HUES64 (cell line): ENCODE measurements around the gene SLC25A13.
A peak's percentile ranks its signal among the peaks of the same experiment; 100 is the strongest.

Experiments used
- H3K27ac ChIP-seq: 2 replicates; pipeline ENCODE4 v1.7.0; 2013; ENCODE audit warnings: low read depth, low read length, inconsistent platforms
- H3K27me3 ChIP-seq: 2 replicates; pipeline ENCODE4 v1.6.1; 2013; ENCODE audit warnings: mild to moderate bottlenecking, low read length; ENCODE audit not compliant: insufficient read depth
- H3K36me3 ChIP-seq: 2 replicates; pipeline ENCODE4 v1.6.1; 2013; ENCODE audit warnings: mild to moderate bottlenecking, low read length; ENCODE audit not compliant: insufficient read depth
- H3K4me1 ChIP-seq: 2 replicates; pipeline ENCODE4 v1.6.1; 2013; ENCODE audit warnings: mild to moderate bottlenecking, low read length, moderate library complexity; ENCODE audit not compliant: insufficient read depth
- H3K4me3 ChIP-seq: 2 replicates; pipeline ENCODE4 v1.5.1; 2013; ENCODE audit warnings: mild to moderate bottlenecking, low read length, moderate library complexity
- H3K9ac ChIP-seq: 2 replicates; pipeline ENCODE4 v1.6.1; 2013; ENCODE audit warnings: mild to moderate bottlenecking, low read depth, low read length
- H3K9me3 ChIP-seq: 2 replicates; pipeline ENCODE4 v1.6.1; 2013; ENCODE audit warnings: low read depth, low read length; ENCODE audit not compliant: insufficient read depth
- WGBS: fragments of 150-250, 120-280 bp; methylation state at CpG from one replicate; pipeline ENCODE4 v1.1.7; 2013; ENCODE audit warnings: missing lambda C conversion rate; 5-methylcytosine and 5-hydroxymethylcytosine counted together

Gene SLC25A13

DNA sequence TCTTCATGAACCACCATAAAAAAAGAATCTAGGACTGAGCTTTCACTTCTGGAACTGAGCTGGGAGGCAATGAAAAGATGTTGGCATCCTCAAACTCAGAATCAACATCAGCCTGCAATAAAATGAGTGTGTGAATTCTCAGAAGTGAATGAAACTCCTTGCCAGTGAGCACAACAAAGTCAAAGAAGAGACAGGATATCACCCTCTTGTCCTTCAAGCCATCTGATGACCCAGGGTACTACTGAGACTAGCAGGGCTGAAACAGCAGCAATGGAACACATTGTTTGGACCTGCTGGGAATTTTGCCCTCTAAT lies 13.0 kb downstream of the SLC25A13 start:
- no peak overlapping the region for H3K4me3 ChIP-seq

GRCh38 chr7:96308253-96308949 lies 13.5 kb downstream of the SLC25A13 start:
- peaks cover 27% of the 10 kb centered on the region for H3K4me1 ChIP-seq
- H3K4me3 ChIP-seq, result no peak overlapping the region
- H3K9ac ChIP-seq, result no peak overlapping the region
- peaks cover 2% of the 10 kb centered on the region; the same call in 1 of the 2 replicates for H3K36me3 ChIP-seq
- no peaks in the 10 kb centered on the region for H3K9me3 ChIP-seq
- 71% methylated on average over 3 of the region's 4 CpGs for WGBS
- no peaks in the 10 kb centered on the region for H3K27me3 ChIP-seq
- peak overlapping the region; percentile 50; the same call in 1 of the 2 replicates for H3K27ac ChIP-seq

More for the DNA sequence above, 13.0 kb downstream of the SLC25A13 start:
- no peaks in the 10 kb centered on the region for H3K9me3 ChIP-seq
- H3K9ac ChIP-seq, result no peak overlapping the region
- H3K36me3 ChIP-seq, result peaks cover 2% of the 10 kb centered on the region; the same call in 1 of the 2 replicates
- H3K27ac ChIP-seq, result no peak overlapping the region; the same call in 1 of the 2 replicates
- H3K27me3 ChIP-seq, result no peaks in the 10 kb centered on the region
- H3K4me1 ChIP-seq, result peaks cover 27% of the 10 kb centered on the region

- 85% methylated on average over 8 of the region's 8 CpGs for WGBS
- no peak overlapping the region for H3K4me3 ChIP-seq
- H3K27me3 ChIP-seq, result no peaks in the 10 kb centered on the region
- H3K9ac ChIP-seq, result no peak overlapping the region
- peaks cover 27% of the 10 kb centered on the region for H3K4me1 ChIP-seq
- H3K27ac ChIP-seq, result no peak overlapping the region
- no peaks in the 10 kb centered on the region for H3K9me3 ChIP-seq
- no peaks in the 10 kb centered on the region for H3K36me3 ChIP-seq
Observed at GRCh38 chr7:96306385-96307125, 15.3 kb downstream of the SLC25A13 start.

- Histone ChIP-seq H3K4me3 (no peak overlapping the region), H3K27ac (no peak overlapping the region), H3K4me1 (peaks cover 27% of the 10 kb centered on the region), H3K9me3 (no peaks in the 10 kb centered on the region), H3K27me3 (no peaks in the 10 kb centered on the region), H3K36me3 (no peaks in the 10 kb centered on the region), H3K9ac (no peak overlapping the region)
- 100% methylated on average over 2 of the region's 2 CpGs for WGBS
Observed at GRCh38 chr7:96305915-96306314, 16.0 kb downstream of the SLC25A13 start.

DNA sequence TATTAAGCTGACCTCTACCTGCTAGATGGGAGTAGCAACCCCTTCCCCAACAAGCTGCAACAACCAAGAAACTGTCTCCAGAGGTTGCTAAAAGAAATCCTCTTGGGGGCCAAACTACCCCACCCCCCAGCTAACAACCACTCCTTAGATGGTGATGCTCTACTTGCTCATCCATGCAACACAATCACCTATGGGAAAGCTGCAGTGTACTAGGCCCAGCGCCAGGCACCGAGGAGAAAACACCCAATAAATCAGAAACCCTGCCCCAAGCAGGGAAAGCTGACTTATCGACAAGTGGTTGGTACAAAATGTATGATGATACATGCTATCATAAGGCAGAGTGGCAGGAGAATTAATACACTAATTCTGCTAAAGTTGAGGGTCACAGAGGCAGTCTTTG lies 17.3 kb downstream of the SLC25A13 start:
- H3K27ac ChIP-seq, result no peak overlapping the region
- no peak overlapping the region for H3K4me3 ChIP-seq
- H3K4me1 ChIP-seq, result peaks cover 18% of the 10 kb centered on the region
- no peaks in the 10 kb centered on the region for H3K27me3 ChIP-seq
- 92% methylated on average over 3 of the region's 3 CpGs for WGBS
- no peaks in the 10 kb centered on the region for H3K9me3 ChIP-seq
- H3K9ac ChIP-seq, result no peak overlapping the region
- H3K36me3 ChIP-seq, result no peaks in the 10 kb centered on the region

DNA sequence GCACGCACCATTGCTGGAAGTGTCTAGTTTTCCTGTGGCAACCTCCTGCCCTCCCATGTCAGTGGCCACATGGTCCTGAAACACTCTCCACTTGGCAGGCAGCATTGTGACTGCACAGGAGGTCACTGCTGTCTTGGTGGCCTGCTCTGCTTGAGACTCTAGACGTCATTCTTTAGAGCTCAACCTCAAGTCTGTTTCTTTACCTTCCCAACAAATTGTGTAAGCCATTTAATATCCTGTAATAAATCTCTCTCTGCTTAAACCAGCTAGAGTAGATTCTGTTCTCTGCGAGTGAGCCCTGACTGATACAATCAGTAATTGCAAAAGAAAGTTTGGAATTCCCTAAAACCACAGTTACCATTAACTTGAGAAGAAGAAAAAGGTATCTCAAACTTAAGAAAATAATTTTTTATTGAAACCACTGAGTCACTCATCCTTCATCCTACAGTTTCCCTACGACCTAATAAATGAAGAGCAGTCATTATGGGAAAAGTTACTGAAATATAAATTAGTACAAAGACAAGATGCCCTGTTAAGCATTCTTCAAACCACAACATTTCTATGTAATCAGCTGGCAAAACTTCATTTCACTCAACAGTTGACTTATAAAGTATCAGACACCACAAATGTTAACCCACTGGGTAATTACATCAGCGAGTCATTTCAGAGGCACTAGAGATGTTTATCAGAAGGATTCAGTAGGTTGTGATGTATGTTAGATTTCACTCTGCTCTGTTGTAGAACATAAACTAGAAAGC lies 18.0 kb downstream of the SLC25A13 start:
- H3K9me3 ChIP-seq, result no peaks in the 10 kb centered on the region
- no peaks in the 10 kb centered on the region for H3K36me3 ChIP-seq
- no peak overlapping the region for H3K9ac ChIP-seq
- peaks cover 11% of the 10 kb centered on the region for H3K4me1 ChIP-seq
- WGBS, result 95% methylated on average over 4 of the region's 5 CpGs
- no peak overlapping the region for H3K27ac ChIP-seq
- no peak overlapping the region for H3K4me3 ChIP-seq
- H3K27me3 ChIP-seq, result no peaks in the 10 kb centered on the region

- Histone ChIP-seq H3K36me3 (no peaks in the 10 kb centered on the region), H3K9ac (no peak overlapping the region), H3K27me3 (no peaks in the 10 kb centered on the region), H3K27ac (no peak overlapping the region), H3K9me3 (no peaks in the 10 kb centered on the region), H3K4me3 (no peak overlapping the region), H3K4me1 (peaks cover 5% of the 10 kb centered on the region)
- WGBS, result 92% methylated on average over 5 of the region's 5 CpGs
Observed at GRCh38 chr7:96303105-96303685, 18.7 kb downstream of the SLC25A13 start.

- Histone ChIP-seq H3K36me3 (peaks cover 2% of the 10 kb centered on the region), H3K4me1 (no peaks in the 10 kb centered on the region), H3K9ac (no peak overlapping the region), H3K27ac (no peak overlapping the region), H3K27me3 (no peaks in the 10 kb centered on the region), H3K9me3 (no peaks in the 10 kb centered on the region), H3K4me3 (no peak overlapping the region)
- 86% methylated on average over 1 of the region's 1 CpG for WGBS
Observed at GRCh38 chr7:96300986-96301385, 20.9 kb downstream of the SLC25A13 start.

GRCh38 chr7:96300502-96300901 lies 21.4 kb downstream of the SLC25A13 start:
- H3K36me3 ChIP-seq, result peaks cover 6% of the 10 kb centered on the region
- no peaks in the 10 kb centered on the region for H3K27me3 ChIP-seq
- H3K4me1 ChIP-seq, result no peaks in the 10 kb centered on the region
- no peaks in the 10 kb centered on the region for H3K9me3 ChIP-seq
- H3K27ac ChIP-seq, result no peak overlapping the region
- no peak overlapping the region for H3K4me3 ChIP-seq
- H3K9ac ChIP-seq, result no peak overlapping the region

- Histone ChIP-seq H3K4me3 (no peak overlapping the region), H3K27me3 (no peaks in the 10 kb centered on the region), H3K27ac (no peak overlapping the region), H3K9ac (no peak overlapping the region), H3K36me3 (peaks cover 15% of the 10 kb centered on the region), H3K4me1 (no peaks in the 10 kb centered on the region), H3K9me3 (no peaks in the 10 kb centered on the region)
- 93% methylated on average over 1 of the region's 1 CpG for WGBS
Observed at GRCh38 chr7:96299496-96299895, 22.4 kb downstream of the SLC25A13 start.

- Histone ChIP-seq H3K9me3 (no peaks in the 10 kb centered on the region), H3K36me3 (peaks cover 17% of the 10 kb centered on the region), H3K9ac (no peak overlapping the region), H3K4me1 (no peaks in the 10 kb centered on the region), H3K4me3 (no peak overlapping the region), H3K27ac (no peak overlapping the region), H3K27me3 (no peaks in the 10 kb centered on the region)
Observed at GRCh38 chr7:96297876-96298275, 24.0 kb downstream of the SLC25A13 start.
